SK-N-DZ (cell line): ENCODE measurements around the gene OXT. TPM values are rescaled to one million over a fixed set of nuclear protein-coding genes. Genes with fewer than 3 reads are reported as not detected.
"Not testable (repeated sequence)": the region's sequence is repeated elsewhere in the genome, so short reads cannot be mapped to it uniquely, and the experiment has no call there.

Experiments
- DNase-seq: peaks from one replicate; pipeline ENCODE4 v3.0.0-alpha.2; 2015; ENCODE audit warnings: low spot score
- polyA plus RNA-seq, 2 experiments: library from polyadenylated mRNA; depleted of rRNA; stranded (reverse); fragments of >200 nt; gene quantifications; 2 replicates each; pipeline ENCODE4 v1.2.3, GENCODE V29; 2014

The OXT gene
- polyA plus RNA-seq (2014; cell fraction: cytosol; rRNA removed), result not detected in 2 replicates
- polyA plus RNA-seq (2014; cell fraction: nucleus; rRNA removed), result not detected in 2 replicates

DNA sequence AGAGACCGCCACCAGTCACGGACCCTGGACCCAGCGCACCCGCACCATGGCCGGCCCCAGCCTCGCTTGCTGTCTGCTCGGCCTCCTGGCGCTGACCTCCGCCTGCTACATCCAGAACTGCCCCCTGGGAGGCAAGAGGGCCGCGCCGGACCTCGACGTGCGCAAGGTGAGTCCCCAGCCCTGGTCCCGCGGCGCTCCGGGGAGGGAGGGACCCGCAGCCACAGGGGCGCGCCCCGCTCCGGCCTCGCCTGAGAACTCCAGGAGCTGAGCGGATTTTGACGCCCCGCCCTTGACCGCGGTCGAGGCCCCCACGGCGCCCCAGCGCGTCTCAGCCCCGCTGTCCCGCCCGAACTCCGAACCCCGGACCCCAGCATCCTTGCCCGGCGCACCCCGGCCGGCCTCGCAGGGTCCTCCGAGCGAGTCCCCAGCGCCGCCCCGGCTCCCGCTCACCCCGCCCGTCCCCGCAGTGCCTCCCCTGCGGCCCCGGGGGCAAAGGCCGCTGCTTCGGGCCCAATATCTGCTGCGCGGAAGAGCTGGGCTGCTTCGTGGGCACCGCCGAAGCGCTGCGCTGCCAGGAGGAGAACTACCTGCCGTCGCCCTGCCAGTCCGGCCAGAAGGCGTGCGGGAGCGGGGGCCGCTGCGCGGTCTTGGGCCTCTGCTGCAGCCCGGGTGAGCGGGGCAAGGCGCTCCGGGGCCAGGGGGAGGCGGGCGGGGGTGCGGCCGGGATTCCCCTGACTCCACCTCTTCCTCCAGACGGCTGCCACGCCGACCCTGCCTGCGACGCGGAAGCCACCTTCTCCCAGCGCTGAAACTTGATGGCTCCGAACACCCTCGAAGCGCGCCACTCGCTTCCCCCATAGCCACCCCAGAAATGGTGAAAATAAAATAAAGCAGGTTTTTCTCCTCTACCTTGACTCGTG, at the start of gene OXT:
OXT (plus strand) TSS at position 11 of the 920 bp plus-strand sequence; CDS start at position 47, 36 bp downstream.
- DNase-seq, result no peak

DNA sequence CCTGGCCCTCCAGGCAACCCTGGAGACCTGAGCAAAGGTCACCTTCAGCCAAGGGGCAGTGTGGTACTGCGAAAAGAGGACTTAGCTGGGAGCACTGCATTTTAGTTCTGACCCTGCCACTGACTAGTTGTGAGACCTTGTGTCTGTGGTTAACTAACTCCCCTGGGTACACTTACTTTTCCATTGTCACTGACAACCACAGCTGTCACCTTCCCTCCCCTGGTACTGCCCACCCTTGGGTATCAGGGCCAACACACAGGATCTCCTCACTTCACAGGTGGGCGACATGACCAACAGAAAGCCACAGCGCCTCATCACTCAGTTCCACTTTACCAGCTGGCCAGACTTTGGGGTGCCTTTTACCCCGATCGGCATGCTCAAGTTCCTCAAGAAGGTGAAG, 49.6 kb upstream of the OXT start:
- DNase-seq, result no peak

DNA sequence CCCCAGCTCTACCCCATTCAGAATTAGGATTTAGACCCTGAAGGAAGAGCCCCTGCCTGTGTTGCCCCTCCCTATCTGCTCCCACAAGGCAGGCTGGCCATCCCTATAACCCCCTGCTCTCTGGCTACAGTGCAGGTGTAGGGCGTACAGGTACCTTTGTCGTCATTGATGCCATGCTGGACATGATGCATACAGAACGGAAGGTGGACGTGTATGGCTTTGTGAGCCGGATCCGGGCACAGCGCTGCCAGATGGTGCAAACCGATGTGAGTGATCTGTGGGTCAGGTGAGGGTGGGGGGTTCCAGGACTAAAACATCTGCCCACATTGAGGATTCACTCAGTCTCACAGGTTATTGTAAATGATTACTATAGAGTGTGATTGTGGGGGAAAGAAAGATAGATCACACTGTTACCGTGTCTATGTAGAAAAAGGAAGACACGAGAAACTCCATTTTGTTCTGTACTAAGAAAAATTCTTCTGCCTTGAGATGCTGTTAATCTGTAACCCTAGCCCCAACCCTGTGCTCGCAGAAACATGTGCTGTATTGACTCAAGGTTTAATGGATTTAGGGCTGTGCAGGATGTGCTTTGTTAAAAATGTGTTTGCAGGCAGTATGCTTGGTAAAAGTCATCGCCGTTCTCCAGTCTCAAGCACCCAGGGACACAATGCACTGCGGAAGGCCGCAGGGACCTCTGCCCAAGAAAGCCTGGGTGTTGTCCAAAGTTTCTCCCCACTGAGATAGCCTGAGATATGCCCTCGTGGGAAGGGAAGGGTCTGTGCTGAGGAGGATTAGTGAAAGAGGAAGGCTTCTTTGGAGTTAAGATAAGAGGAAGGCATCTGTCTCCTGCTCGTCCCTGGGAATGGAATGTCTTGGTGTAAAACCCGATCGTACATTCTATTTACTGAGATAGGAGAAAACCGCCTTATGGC, 48.6 kb upstream of the OXT start:
- DNase-seq, result not testable (repeated sequence)

DNA sequence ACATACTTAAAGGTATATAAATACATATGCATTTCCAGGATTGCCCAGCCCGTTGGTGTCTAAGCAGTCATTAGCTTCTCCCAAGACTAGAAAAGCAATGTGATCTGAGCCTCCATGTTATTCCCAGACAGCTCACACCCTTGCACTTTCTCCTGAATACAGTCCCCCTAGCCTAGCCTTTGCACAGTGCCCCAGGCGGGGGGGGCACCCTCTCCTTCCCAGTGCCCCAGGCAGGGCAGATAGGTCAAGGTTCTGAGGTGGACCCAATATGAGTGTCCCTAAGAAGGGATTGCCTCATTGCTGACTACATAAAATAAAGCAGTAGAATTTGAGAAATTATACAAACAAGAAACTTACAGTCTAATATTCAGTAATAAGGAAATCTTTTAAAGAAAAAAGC, 43.4 kb upstream of the OXT start:
- DNase-seq, result no peak

DNA sequence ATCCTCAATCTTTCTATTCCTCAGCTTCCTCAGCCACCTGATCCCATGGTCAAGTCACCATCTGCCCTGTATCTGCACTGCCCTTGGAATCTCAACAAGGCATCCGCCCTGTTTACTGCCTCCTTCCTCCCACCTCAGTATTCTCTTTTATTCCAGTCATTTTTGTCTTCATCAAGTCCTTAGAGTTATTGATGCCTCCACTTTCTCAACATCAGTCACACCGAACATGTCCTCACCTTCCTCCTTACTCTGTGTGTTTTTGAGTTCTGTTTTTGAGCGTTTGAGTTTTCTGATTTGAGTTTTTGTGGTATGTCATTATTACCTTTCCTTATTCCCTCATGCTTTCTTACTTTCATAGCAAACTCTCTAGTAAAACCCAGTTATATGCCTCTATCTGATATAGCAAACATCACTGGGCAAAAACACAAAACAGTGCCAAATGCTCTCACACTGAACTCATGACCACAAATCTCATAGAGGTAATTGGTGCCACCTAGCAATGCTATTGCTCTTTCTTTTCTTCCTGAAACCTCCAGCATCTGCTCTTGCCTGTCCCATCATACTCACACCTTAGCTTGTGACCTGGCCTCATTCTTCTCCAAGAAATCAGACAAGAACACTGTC, 39.8 kb upstream of the OXT start:
- no peak for DNase-seq

DNA sequence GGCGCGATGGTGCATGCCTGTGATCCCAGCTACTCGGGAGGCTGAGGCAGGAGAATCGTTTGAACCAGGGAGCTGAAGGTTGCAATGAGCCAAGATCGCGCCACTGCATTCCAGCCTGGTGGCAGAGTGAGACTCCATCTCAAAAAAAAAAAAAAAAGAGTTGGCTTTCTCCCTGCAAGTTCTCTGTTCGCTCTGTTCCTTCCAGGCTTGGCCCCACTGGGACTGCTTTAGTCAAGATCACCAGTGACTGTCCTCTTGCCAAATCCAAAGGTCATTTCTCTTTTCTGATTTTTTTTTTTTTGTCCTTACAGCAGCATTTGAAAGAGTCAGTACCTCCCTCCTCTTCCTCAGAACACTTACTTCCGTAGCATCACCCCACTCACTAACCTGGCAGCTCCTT, 38.8 kb upstream of the OXT start:
- no peak for DNase-seq

DNA sequence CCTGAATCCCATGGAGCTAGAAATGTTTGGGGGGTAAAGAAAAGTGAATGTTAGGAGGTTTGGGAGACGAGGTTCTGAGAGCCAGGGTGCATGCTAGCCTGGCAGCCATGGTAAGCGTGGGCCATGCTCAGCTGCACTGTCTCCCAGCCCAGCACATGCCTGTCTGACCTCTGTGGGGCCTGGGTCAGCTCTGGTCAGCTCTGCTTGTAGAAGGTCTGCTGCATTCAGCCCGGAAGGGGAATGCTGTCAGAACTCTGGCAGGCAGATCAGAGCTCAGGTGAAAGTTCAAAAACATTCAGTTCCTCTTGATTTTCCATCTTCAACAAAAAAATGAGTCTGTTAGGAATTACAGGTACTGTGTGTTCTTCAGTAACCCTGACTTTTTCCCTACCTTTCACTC, 33.8 kb upstream of the OXT start:
- no peak for DNase-seq

DNA sequence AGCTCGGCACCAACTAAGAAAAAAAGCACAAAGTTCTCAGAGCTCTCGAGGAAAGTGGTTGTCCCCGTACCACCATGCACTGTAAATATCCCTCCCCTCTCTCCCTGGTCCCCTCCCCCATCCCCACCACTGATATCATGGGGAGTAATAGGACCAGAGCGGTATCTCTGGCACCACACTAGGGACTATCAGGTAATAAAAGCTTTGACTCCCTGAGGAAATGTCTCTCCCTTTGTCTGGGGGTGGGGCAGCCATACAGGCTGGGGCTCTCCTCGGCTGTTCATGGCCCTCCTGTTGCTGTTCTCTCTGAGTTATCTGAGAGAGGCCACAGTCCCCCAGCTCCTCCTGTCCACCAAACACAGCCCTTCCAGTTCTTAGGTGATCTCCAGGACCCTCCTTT, 33.0 kb upstream of the OXT start:
- no peak for DNase-seq

DNA sequence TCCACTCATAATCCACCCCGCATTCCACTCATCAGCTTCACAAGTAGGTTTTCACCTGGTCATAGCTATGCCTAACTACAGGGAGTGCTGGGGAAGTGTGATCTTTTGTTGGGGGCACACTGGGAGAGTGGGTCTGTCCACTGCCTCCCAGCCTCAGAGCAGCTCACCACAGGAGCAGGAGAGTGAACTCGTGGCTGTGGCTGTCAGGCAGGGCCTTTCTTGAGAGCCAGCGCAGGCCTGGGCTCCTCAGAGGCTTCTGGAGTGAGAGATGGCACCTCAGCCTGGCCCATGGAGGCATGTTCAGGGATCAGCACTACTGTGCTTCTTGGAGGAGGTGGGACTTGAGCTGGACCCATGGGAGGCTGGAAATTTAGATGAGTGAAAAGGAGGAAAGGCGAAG, 32.0 kb upstream of the OXT start:
- no peak for DNase-seq

DNA sequence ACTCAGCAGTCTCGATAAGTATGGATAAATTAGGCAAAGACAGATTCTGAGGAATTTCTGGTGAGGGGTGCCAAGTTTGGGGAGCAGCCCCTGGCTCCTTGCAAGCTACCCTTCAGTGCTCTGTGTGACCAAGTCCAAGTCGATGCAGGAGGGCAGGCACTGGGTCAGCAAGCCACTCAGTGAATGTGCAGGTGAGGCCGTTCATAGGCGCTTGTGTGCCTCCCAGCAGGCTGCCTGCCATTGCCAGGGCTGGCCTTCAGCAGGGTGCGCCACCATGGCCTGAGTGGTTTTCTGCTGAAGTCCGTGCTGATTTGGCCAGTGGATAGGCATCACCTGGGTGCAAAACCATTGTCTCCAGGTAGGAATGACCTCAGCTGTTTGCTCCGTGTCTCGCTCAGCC, 31.3 kb upstream of the OXT start:
- DNase-seq, result no peak

DNA sequence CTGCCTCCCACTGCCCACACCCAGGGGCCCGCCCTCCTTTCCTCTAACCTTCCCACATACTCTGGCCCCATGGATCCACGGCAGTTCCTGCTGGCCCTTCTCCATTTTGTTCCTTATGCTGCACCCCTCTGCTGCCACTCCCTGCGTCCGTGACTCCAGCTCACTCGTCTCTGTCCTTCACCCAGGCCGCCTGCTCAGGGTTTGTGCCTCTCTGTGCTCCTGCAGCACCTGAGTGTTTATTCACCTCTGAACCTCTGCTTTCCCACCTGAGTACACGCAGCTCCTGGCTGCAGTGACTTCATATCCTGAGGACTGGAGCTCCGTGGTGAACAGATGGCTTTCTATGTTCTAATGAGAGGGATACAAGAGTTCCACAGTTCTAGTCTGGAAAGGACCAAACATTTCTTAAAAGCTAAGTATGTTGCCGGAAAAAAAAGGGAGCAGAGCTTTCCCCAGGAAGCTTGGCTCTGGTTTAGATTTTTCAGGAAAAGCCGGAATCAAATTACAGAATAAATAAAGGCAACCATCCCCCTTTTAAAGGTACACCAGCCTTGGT, 29.5 kb upstream of the OXT start:
- DNase-seq, result no peak

DNA sequence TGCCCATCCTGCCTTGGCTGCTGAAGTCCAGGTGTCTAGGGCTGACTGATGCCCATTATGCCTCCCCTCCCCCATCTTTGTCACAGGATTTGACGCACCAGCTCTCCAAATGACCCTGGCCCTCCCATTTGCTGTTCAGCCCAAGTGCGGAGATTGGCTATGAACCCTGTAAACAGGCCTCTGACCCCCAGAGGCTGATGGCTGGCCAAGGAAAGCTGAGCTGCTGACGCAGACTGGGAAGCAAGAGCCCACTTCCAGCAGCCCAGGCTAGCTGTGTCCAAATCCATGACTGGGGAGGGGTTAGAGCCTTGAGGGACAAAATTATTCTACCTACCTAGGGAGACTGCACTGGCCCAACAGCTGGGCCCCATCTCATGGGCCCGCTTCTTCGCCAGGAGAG, 28.8 kb upstream of the OXT start:
- DNase-seq, result no peak

DNA sequence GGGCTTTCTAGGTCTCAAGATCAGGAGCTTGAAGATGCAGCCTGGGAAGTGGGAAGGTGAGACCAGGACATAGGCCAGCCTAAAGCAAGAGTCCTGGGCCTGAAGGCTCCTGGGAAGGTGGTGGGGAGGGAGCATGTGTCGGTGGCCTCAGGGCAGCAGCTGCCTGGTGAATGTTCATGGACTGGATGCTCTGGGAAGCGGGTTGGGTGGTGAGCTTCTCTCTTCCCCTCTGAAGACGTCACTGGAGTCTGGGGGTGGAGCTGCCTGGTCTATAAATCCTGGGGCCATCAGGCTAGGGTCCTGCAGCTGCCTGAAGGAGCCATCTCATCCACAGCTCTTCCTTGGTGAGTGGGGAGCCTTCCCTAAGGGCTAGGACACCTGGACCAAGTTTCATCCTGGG, 28.1 kb upstream of the OXT start, which contains the start of gene GNRH2:
GNRH2 (plus strand) TSS at position 301 of the 400 bp plus-strand sequence. CDS start 793 bp downstream, outside the sequence.
- DNase-seq, result no peak

DNA sequence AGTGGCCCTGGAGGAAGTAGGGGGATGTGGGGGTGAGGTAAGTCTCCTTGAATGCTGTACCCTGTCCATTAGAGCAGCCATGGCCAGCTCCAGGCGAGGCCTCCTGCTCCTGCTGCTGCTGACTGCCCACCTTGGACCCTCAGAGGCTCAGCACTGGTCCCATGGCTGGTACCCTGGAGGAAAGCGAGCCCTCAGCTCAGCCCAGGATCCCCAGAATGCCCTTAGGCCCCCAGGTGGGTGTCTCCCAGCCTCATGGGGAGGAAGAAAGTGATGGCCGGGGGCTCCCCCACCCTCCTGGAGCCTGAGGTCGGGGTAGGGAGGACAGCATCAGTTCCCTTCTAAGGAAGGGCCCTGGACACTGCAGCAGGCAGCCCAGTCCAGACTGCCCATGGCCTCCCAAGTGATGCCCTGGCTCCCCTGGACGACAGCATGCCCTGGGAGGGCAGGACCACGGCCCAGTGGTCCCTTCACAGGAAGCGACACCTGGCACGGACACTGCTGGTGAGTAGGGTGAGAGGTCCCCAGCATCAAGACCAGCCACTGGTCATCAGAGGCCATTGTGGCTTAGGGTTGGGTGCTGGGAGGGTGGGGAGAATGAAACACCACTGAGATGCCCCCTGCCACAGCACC, 27.0 kb upstream of the OXT start:
- DNase-seq, result no peak

DNA sequence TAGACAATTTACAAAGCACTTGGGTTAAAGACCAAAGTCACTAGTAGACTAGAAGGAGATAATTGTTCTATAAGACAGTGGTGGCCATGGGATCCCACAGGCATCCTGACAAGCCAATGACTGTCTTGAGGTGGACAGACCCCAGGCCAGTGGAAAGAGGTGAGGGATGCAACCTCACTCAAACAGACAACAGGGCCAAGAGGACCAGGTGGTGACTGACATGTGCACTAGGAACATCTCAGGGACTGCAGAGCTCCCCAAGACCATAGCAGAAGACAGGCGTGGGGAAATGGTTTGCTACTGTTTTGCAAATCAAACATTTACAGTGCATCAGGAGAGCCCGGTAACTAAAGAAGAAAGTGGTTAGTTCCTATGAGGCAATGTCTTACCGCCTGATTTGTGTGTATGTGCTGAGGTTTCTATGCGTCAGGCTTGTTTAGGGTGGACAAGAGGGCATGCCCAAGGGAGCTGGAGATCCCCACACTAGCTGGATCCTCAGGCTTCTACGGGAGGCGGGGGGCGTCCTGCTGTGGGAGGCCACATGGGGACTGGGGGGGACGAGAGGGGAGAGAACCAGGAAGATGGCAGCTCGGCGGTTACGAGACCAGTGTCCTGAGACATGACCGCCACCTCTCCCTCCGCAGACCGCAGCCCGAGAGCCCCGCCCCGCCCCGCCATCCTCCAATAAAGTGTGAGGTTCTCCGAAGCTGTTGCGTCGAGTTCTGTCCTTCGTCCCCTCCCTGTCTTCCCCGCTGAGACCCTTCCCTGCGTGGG, 26.2 kb upstream of the OXT start:
- no peak for DNase-seq

DNA sequence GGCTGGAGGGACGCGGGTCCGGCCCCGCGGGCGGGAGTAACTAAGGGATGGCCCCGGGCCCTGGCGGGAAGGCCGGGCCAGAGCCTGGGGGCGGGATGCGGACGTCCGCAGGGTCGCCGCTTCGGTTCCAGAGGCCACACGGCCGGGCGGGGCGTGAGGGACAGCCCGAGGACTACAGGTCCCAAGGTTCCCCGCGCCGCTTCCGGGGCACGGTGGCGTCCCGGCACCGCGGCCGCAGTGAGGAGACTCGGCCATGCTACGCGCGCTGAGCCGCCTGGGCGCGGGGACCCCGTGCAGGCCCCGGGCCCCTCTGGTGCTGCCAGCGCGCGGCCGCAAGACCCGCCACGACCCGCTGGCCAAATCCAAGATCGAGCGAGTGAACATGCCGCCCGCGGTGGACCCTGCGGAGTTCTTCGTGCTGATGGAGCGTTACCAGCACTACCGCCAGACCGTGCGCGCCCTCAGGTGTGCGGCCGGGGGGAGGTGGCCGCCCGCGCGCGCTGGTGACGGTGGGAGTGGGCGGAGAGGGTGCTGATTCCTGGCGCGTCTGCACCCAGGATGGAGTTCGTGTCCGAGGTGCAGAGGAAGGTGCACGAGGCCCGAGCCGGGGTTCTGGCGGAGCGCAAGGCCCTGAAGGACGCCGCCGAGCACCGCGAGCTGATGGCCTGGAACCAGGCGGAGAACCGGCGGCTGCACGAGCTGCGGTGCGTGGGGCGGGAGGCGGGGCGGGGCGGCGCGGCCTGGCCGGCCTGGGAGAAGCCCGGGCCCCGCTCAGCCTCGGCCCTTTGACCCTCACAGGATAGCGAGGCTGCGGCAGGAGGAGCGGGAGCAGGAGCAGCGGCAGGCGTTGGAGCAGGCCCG, 25.4 kb upstream of the OXT start, which contains the start of gene MRPS26:
MRPS26 (plus strand) TSS at position 237 of the 861 bp plus-strand sequence; CDS start at position 254, 17 bp downstream.
- DNase-seq, result peak; percentile 90

DNA sequence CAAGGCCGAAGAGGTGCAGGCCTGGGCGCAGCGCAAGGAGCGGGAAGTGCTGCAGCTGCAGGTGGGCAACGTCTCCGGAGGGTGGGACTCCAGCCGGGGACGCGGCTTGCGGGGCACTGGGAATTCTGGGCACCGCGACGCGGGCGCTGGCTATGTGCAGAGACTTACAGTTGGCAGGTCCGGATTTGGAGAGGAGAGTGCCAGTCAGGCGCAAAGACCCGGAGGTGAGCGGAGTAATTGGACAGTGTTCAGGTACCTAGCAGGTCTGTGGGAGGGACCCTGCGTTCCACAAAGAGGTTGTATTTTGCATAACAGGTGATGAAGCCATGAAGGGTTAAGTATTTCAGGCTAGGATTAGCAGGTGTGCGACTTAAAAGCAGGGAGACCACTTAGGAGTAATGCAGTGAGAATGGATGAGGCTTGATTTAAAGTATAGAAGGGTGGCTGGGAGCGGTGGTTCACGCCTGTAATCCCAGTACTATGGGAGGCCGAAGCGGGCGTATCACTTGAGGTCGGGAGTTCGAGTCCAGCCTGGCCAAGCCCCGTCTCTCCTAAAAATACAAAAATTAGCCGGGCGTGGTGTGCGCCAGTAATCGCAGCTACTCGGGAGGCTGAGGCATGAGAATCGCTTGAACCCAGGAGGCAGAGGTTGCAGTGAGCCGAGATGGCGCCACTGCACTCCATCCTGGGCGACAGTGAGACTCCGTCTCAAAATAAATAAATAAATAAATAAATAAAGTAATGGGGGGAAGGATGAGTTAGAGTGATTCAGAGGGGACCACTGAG, 24.6 kb upstream of the OXT start:
- DNase-seq, result peak; percentile 42
